Prostate gland (tissue), 2 donors: ENCODE measurements around the gene TNFRSF13B.

Experiments
- POLR2A ChIP-seq: fragments of 450-650 bp; IDR thresholded peaks from one replicate; pipeline ENCODE4 v1.6.1; 2016; ENCODE audit warnings: antibody characterized with exemption, mild to moderate bottlenecking
- TF ChIP-seq, protein P1 (sequence below), 4 experiments: fragments of 200-600 bp in 2 of 4; fragments of 450-650 bp in 2 of 4; sonication (generic) in 2 of 4; IDR thresholded peaks; 1 replicate in 3 of 4; 2 replicates in 1 of 4; pipeline ENCODE4 v1.5.1; 2016 to 2019; ENCODE audit warnings: antibody characterized with exemption in 4 of 4, mild to moderate bottlenecking in 2 of 4, moderate library complexity in 2 of 4

DNA sequence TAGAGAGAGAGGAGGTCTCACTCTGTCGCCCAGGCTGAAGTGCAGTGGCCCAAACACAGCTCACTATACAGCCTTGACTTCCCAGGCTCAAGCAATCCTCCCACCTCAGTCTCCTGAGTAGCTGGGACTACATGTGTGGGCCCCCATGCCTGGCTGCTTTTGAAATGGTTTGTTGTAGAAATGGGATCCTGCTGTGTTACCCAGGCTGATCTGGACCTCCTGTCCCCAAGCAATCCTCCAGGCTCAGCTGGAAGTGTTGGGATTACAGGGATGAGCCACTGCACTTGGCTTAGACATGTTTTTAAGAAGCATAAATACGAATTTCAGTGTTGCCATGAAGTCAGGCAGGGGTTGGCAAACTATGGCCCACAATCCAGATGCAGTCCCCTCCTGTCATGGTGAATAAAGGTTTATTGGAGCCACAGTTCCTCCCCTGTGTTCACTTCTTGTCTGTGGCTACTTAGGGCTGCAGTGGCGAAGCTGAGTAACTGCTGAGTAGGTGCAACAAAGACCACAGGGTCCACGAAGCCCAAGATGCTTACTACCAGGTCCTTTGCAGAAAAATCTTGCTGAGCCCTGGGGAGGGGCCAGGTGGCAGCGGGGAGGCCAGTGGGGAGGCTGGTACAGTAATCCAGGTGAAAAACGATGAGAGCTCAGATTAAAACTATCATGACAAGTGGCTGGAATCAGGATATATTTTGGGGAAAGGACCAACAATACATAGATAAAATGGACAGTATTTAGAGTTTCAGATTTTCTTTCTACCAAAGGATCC is 35.2 kb downstream of the TNFRSF13B start:
- TF ChIP-seq, protein P1, sequence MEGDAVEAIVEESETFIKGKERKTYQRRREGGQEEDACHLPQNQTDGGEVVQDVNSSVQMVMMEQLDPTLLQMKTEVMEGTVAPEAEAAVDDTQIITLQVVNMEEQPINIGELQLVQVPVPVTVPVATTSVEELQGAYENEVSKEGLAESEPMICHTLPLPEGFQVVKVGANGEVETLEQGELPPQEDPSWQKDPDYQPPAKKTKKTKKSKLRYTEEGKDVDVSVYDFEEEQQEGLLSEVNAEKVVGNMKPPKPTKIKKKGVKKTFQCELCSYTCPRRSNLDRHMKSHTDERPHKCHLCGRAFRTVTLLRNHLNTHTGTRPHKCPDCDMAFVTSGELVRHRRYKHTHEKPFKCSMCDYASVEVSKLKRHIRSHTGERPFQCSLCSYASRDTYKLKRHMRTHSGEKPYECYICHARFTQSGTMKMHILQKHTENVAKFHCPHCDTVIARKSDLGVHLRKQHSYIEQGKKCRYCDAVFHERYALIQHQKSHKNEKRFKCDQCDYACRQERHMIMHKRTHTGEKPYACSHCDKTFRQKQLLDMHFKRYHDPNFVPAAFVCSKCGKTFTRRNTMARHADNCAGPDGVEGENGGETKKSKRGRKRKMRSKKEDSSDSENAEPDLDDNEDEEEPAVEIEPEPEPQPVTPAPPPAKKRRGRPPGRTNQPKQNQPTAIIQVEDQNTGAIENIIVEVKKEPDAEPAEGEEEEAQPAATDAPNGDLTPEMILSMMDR (IDR thresholded peaks at IDR 0.05), result no peak
- no peak for TF ChIP-seq POLR2A
